HG03571 (cell line): ENCODE data around the gene PEAR1.

Experiments used
- ATAC-seq: cut with Tn5 transposase; IDR thresholded peaks from one replicate; pipeline ENCODE4 v1.9.1; 2021; ENCODE audit not compliant: unreplicated experiment

PEAR1 gene, protein sequence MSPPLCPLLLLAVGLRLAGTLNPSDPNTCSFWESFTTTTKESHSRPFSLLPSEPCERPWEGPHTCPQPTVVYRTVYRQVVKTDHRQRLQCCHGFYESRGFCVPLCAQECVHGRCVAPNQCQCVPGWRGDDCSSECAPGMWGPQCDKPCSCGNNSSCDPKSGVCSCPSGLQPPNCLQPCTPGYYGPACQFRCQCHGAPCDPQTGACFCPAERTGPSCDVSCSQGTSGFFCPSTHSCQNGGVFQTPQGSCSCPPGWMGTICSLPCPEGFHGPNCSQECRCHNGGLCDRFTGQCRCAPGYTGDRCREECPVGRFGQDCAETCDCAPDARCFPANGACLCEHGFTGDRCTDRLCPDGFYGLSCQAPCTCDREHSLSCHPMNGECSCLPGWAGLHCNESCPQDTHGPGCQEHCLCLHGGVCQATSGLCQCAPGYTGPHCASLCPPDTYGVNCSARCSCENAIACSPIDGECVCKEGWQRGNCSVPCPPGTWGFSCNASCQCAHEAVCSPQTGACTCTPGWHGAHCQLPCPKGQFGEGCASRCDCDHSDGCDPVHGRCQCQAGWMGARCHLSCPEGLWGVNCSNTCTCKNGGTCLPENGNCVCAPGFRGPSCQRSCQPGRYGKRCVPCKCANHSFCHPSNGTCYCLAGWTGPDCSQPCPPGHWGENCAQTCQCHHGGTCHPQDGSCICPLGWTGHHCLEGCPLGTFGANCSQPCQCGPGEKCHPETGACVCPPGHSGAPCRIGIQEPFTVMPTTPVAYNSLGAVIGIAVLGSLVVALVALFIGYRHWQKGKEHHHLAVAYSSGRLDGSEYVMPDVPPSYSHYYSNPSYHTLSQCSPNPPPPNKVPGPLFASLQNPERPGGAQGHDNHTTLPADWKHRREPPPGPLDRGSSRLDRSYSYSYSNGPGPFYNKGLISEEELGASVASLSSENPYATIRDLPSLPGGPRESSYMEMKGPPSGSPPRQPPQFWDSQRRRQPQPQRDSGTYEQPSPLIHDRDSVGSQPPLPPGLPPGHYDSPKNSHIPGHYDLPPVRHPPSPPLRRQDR

DNA sequence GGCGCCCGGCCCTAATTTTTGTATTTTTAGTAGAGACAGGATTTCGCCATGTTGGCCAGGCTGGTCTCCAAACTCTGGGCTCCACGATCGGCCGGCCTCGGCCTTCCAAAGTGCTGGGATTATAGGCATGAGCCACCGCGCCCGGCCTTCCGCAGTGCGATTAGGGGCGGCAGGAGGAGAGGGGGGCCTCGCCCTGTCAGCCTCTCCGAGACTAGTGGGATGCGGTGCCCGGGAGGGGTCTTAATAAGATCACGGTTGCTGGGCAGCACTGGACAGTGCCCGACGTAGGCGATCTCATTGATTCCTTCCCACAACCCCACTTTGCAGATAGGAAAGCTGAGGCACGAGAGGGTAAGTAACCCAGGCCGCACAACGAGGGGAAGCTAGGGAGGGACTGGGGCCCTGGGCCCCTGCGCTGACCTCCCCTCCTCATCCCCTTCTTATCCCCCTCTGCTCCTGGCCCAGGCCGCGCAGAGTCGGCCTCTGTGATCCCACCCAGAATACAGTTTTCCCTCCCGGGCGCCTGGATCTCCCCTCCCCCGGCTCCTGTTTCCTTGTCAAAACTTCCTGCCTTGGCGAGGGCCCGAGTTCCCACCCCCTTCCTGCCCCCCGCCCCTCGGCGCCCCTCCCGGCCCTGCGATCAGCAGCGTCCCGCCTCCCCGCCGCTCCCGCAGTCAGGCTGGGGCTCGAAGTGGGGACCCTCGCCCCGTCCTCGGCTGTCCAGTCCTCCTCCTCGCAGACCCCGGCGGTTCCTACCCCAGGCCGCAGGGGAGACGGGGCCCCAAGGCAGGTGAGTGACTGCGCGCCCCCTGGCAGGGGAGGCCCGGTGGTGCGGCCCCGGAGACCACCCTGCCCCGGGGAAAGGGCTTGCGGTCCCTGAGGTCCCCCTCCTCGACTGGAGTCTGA is at the start of gene PEAR1:
Gene PEAR1, plus strand, starts transcription at position 671 of the 906 bp plus-strand sequence. CDS start 10,209 bp downstream, outside the sequence.
- ATAC-seq = no peak

DNA sequence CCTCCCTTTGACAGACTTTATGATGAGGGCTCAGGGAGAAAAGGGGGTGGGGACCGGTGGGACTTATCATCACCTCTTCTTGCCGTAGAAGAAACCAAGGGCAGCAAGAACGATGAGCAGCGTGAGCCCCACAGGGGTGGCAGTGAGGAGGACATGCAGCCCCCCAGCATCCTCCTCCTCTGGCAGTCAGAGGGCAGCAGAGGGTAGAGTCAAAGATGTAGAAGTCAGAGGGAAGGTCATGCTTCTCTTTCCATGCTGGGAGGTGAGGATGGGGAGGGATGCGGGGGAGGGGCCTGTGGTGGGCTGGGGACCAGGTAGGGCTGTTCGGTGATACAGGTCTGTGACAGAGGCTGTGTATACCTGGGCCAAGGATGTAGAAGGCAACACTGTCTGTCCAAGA is 49.4 kb upstream of the PEAR1 start:
- ATAC-seq = no peak

DNA sequence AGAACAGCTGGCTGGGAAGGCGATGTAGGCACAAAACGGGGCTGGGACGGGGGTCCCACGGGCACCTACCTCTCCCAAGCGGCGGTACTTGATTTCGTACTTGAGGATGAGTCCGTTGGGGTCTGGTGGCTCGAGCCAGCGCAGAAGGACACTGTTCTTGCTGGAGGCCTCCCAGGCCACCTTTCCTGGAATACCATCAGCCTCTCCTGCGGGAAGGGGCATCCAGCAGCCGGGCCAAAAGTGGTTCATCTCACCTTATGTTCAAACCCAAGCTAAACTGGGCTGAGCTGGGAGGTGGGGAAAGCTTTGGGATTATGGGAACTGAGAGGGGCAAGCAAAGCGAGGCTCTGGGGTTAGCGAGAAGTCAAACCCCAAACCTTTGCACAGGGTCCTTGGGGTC is 48.9 kb upstream of the PEAR1 start:
- ATAC-seq = no peak

DNA sequence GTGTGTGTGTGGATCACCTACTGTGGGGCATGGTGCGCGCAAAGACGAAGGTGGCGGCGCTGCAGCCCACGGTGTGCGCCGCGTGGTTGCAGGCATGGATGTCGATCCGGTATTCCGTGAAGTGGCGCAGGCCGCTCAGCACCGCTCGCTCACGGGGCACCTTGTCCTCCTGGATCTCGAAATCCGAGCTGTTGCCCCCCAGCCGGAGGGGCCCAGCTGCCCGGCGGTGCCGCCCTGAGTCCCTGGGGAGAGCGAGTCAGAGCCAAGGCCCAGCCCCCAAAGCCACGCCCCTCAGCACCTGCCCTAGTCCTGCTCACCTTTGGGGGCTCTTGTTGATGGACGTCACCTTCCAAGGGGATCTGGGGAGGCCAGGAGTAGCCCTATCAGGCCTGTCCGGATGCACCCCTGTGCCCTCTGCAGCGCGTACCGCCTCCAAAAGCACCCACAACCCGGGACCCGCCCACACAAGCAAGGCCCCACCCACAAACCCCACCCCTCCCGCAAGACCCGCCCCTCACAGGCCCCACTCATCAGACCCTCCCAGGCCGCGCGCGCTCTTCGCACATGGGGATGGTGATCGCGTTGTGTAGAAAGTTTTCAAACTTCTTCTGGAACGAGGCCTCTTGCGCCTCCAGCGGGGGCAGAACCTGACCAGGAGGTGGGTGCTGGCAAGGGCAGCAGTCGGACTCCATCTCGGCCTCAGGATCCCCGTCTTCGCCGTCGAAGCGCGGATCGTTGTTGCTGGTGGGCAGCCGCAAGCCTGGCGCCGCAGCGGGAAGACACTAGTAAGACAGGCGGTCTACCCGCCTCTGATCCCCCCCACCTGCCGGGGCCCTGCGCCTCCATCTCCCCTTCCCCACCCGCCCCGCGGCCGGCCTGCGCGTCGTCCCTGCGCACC is 48.2 kb upstream of the PEAR1 start:
- ATAC-seq = no peak

DNA sequence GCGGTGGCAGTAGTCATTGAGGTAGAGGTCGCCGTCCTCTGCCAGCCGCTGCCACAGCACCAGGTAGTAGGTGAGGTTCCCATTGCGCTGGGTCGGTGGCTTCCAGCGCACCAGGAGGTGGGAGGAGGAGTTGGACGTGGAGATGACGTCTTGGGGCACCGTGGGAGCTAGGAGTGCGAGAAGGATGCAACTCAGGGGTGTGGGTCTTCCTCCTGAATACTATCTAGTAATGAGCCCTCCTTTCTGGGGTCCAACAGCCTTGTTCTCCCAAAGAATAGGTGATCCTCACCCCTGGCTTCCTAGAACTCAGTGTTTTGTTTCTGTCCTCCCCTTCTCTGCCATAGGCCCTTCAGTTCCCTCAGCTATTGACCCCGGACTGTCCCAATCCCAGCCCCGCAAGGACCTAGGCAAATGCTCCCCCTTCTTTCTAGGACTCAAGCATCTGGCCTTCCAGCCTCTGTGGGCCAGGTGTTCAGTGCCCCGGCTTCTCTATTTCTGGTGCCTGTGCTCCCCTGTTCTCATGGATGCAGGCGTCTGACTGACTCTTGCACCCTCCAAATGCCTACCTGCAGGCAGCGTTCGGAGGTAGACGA is 47.5 kb upstream of the PEAR1 start:
- ATAC-seq = no peak

DNA sequence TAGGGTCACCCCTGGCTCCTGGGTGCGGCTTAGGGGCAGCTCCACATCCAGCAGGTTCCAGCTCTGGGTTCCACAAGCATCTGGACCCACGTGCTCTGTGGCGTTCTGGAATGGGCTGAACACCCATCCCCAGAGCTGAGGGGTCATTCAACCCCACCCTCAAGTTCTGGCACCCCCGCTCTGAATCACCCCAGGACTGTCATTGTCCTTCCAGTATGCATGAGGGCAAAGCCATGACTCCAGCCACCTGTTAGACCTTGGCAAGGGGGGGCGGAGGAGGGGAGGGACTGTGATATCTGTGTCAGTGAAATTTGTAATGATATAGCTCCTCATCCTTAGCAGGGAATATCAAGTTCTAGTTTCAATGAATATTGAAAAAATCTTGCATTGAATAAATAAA is 46.9 kb upstream of the PEAR1 start:
- no peak for ATAC-seq

DNA sequence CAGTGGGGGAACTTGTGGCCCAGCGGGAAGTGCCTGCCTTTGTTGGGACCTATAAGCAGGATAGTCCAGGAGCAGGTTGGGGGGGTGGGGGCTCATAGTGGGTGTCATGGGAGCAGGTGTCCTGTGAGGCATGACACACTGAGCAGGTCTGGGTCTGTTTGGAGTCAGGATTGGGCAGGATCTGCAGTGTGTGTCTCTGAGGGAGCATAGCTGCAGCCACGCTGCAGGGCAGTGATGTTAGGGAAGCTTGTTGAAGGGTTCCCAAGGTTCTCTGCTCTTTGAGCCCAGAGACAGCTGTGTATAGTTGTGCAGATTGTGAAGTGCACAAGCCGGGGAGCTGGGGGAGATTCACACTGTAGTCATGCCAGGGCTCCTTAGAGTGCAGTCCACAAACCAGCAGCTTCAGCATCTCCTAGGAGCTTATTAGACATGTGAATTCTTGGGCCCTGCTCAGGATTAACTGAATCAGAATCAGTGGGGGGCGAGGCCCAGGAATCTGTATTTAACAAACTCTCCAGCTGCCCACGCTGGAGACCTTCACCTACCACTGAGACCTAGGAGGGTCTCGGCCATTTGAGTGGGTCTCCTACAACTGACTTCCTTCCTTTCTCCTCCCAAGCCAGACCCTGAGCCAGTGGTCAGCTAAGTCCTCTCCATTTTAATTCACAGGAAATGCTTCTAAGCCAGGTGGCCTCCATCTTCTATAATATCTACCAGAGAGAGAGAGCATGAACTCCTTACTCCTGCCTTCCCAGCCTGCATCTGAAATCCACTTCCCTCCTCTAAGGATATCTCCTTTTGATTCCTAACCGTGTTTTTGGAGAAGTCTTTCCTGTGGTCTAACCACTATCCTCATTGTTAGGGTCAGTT is 45.7 kb upstream of the PEAR1 start:
- no peak for ATAC-seq

DNA sequence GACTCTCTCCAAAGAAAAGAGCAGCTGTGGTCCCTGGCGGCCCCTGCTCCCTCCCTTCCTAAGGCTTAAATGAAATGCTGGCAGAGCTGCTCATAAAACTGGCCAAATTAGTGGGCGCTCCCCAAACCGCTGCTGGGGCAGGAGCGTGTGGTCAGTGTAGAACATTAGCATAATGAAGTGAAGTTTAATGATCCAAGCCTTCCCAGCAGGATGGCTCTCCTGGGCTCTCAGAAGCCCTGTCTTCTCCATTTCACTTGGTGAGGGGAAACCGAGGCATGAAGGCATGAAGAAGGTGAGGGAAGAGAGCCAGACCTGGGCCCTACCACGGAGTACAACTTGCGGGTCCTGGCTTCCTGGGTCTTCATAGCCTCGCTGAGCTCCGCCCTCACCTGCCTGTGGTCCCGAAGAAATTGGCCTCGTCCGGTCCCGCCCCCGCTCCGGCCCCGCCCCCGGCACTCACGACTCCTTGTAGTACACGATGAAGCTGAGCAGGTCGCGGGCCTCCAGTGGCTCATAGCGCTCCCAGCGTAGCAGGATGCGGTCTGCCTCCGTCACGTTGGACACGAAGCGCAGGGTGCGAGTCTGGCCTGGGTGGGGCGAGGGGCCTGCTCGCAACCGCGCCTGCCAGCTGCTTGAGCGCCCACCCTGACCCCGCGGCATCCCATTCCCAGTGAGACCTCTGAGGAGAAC is 44.9 kb upstream of the PEAR1 start:
- no peak for ATAC-seq

DNA sequence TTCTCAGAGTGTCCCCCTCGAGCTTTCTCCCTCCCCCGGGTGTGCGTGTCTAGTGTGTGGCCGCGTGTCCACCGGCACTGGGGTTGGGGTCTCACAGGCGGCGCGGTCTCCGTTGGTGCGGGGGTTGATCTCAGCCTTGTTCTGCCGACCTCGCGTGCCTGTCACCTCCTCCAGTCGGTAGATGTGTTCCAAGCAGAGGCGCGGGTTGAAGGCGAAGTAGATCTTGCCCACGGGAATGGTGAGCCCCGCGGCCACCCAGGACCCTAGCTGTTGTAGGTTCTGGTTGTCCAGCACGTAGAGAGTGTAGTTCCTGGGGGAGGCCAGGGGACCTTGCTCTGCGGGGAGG is 44.4 kb upstream of the PEAR1 start:
- no peak for ATAC-seq

DNA sequence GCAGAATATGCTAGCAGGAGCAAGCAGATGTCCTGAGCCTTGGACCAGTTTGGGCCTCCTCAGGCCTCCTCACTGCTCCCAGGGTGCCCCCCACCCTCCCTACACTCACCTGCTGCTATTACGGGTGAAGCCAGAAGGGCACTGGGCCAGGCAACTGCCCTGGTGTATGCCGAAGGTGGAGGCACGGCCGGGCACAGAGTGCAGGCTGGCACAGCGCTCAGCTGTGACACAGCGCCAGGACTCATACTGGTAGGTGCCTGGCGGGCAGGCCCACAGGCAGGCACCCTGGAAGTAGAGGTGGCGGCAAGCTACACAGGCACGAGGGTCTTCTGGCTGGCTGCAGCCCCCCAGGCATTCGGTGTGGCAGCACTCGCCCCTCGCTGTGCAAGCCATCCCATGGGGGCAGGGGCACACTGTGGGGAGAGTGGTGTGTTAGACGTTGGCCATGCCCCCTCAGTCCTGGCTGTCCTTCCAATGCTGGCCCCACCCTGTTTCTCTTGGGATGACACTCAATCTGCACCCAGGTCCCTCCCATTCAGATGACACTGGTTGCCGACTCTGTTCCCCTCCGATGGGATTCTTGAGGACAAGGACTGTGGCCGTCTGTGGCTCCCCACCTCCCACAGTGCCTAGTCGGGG is 41.6 kb upstream of the PEAR1 start:
- ATAC-seq = no peak

DNA sequence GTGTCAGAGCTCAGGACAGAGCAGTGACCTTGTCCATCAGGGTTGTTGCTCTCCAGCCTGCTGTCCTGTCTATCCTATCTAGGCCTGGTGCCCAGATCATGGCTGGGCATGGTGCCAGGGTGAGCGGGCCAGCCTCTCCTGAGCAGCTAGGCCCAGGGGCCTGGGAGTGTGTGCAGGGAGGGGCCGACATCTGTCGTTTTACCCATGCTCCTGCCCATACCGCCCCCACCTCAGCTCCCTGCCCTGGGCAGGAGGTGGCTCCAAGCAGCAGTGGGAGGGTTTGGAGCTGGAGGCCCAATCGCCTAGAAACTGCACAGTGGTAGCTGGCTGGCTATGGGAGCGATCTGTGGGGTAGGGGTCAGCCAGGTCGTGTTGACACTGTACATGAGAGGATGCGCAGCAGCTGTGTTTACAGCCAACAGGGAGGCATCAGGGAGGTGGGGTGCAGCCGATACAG is 41.1 kb upstream of the PEAR1 start:
- ATAC-seq = no peak

DNA sequence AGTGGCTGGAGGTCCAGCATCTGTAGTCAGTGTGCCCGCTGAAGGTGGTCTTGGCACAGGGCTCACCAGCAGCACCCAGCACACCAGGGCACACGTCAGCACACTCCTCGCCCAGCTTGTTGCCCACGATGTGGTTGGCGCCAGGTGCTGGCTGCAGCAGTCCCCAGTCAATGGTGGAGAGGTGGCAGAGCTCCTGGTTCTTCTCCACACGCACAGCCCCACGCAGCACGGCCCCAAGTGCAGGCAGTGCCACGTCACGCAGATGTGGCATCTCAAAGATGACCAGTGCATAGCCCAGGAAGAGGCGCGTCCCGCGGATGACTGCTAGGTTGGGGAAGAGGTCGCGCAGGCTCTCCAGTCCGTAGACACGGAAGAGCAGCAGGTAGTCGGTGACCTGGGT is 39.8 kb upstream of the PEAR1 start:
- no peak for ATAC-seq

DNA sequence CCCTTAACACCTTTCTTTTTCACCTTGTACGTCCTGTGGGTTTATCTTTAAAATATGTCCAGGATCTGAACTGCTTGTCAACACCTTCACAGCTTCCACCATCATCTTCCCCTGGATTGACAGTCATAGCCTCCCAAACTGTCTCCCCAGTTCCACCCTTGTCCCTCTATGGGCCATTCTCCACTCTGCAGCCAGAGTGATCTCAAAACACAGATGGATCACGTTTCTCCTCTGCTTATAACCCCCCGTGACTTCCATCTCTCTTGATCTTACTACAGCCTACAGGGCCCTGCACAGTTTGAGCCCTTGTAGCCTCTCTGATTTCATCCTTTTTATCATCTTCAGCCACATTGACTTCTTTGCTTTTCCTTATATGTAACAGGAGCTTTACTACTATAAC is 38.9 kb upstream of the PEAR1 start:
- ATAC-seq = no peak

DNA sequence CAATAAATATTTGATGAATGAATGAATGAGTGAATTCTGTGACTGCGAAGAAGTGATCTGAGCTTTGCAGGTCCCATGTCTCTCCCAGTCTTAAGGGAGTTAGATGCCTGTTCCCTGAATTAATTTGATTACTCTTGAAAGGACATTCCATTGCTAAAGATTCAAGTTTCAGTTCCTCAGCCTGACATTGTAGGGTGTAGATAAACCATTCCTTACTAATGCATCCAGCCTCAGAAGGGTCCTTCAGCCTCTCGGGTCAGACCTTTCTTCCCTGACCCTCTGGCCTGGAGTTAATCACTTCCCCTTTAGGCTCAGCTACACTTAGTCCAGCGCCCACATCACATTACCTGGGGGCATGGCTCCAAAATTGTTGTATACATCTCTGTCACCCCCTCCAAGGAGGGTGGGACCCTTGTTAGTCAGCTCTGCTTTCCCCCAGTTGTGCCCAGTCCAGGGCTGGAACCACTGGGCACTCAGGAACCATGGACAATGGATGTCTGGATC is 37.2 kb upstream of the PEAR1 start:
- ATAC-seq = no peak

DNA sequence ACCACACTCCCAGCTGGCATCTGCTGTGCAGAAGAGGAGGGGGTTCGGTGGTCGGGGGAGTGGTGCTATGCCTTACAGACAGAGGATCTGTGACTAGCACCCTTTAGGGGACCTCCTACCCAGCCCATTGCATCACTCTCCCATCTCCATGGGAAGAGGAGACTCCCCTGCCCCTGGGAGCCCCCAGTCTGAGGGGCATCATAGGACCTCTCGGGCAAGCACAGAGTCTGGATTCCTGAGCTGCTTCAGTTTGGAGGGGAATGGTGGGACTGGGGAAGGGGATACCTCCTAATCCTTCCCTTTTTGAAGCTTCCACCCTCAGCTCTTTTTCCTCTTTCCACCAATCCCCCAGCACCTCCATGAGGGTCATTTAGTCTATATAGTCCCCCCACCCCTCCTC is 36.0 kb upstream of the PEAR1 start:
- no peak for ATAC-seq

DNA sequence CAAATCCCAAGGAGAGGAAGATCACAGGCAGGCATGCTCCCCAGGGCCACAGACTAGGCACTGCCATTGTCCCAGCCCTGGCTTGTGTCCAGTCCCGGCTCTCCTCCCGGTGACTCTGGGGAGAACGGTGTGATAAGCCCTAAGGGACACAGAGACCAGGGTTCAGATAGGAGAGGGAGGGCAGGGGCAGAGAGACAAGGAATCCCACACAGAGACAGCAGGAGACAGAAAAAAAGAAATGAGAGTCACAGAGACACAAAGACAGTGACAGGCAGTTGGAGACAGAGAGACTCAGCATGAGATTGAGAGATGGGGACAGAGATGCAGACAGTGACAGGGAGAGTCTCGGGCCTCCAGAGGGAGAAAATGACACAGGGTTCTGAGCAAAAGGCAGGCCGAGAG is 35.0 kb upstream of the PEAR1 start:
- ATAC-seq = no peak

DNA sequence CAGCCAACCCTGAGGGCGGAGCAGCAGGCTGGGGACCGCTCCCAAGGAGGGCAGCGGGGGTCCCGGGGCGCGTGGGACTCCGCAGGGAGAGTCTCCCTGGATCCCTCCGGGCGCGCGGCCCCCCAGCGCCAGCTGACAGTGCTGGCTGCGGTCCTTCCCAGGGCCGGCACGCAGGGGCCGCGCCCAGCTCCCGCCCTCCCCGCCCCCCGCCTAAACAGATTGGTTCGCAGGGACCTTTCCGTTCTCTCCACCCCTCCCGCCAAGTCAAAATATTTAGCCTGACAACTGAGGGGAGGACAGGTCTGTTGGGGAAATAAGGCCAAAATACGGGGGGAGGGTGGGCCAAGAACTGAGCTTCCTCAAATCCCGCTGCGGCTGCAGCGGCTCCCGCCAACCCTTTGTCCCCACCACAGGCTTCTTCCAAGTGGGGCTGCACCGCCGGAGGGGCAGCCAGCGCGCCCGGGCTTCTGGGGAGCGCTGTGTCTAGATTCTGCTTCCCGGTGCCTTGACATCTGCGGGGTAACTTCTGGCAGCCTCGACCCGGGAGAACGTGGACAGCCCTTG is 34.5 kb upstream of the PEAR1 start, which contains the start of gene INSRR:
Gene INSRR, minus strand, starts transcription at position 159 of the 564 bp plus-strand sequence. CDS start 496 bp downstream, outside the sequence.
- no peak for ATAC-seq
